CD4-positive, alpha-beta T cell (primary cell): ENCODE measurements around the gene DLL1. TPM values are rescaled to one million over a fixed set of nuclear protein-coding genes. Genes with fewer than 3 reads are reported as not detected.

Experiments
- ATAC-seq: fragments of 200-7000 bp; cut with Tn5 transposase; one replicate; pipeline ENCODE4 v1.10.0; 2022; ENCODE audit warnings: mild to moderate bottlenecking; ENCODE audit not compliant: poor library complexity
- CTCF ChIA-PET: fragments of 350-600 bp; sonication (Branson Sonifier 250); formaldehyde crosslinking; loops from one replicate; lab custom pipeline; 2021; ENCODE audit warnings: antibody characterized with exemption, inconsistent platforms; lab: Charles Lee
- POLR2A ChIA-PET: fragments of 350-600 bp; sonication (Branson Sonifier 250); formaldehyde crosslinking; loops from one replicate; lab custom pipeline; 2021; ENCODE audit warnings: antibody characterized with exemption, inconsistent platforms; lab: Charles Lee
- DNase-seq, 14 experiments: peaks; one replicate each; pipeline ENCODE4 v3.0.0-alpha.2; 2013 to 2020; ENCODE audit warnings: mixed read lengths in 2 of 14
- H3K27ac ChIP-seq, 2 donors: one replicate each; pipeline versions ENCODE4 v1.5.1 to v1.7.0; 2013; ENCODE audit warnings: low read length in 2 of 2, low read depth in 1 of 2, mild to moderate bottlenecking in 1 of 2
- H3K27me3 ChIP-seq, 2 experiments: 1 replicate in 1 of 2; 2 replicates in 1 of 2; pipeline versions ENCODE4 v1.6.1 to v1.7.0; 2013; ENCODE audit warnings: low read length in 2 of 2, control low read depth in 1 of 2, mild to moderate bottlenecking in 1 of 2, moderate library complexity in 1 of 2; ENCODE audit not compliant: insufficient read depth in 2 of 2, control insufficient read depth in 1 of 2
- H3K36me3 ChIP-seq: one replicate; pipeline ENCODE4 v1.6.1; 2013; ENCODE audit warnings: low read length, control low read depth; ENCODE audit not compliant: insufficient read depth
- H3K4me1 ChIP-seq: one replicate; pipeline ENCODE4 v1.6.1; 2013; ENCODE audit warnings: low read length, control low read depth; ENCODE audit not compliant: insufficient read depth
- H3K4me3 ChIP-seq: one replicate; pipeline ENCODE4 v1.5.1; 2013; ENCODE audit warnings: mild to moderate bottlenecking, low read length, moderate library complexity
- H3K9me3 ChIP-seq, 2 experiments: 1 replicate in 1 of 2; 2 replicates in 1 of 2; pipeline versions ENCODE4 v1.6.1 to v1.7.0; 2013; ENCODE audit warnings: low read length in 2 of 2, mild to moderate bottlenecking in 2 of 2, control low read depth in 1 of 2, moderate library complexity in 1 of 2; ENCODE audit not compliant: control insufficient read depth in 1 of 2, insufficient read depth in 1 of 2
- H3K27ac Mint-ChIP-seq: one replicate; pipeline ENCODE4 v1.8.0; 2020; ENCODE audit warnings: mixed read lengths
- H3K27me3 Mint-ChIP-seq: one replicate; pipeline ENCODE4 v1.8.0; 2021; ENCODE audit warnings: mixed read lengths
- H3K36me3 Mint-ChIP-seq: one replicate; pipeline ENCODE4 v1.8.0; 2021; ENCODE audit warnings: low read depth, mixed read lengths
- H3K4me1 Mint-ChIP-seq: one replicate; pipeline ENCODE4 v1.8.0; 2021; ENCODE audit warnings: low read depth, mixed read lengths
- H3K4me3 Mint-ChIP-seq: one replicate; pipeline ENCODE4 v1.8.0; 2020; ENCODE audit warnings: mild to moderate bottlenecking, mixed read lengths
- H3K9me3 Mint-ChIP-seq: one replicate; pipeline ENCODE4 v1.8.0; 2020; ENCODE audit warnings: mixed read lengths
- intact Hi-C, 2 experiments: fragments of 100-400 bp; cut with DNase I in 1 of 2; cut with micrococcal nuclease in 1 of 2; formaldehyde crosslinking; loops; one replicate each; pipeline versions ENCODE4 v1.15.1 to v1.9.0; 2023 to 2025; cut with DNase I, micrococcal nuclease
- total RNA-seq, 174 experiments: library from RNA in 2 of 174; stranded (reverse) in 2 of 174; gene quantifications; one replicate each; pipeline ENCODE4 v1.2.3 and lab custom pipeline; 2021 to 2026
- TF ChIP-seq, protein P1 (sequence below): fragments of 200-600 bp; IDR thresholded peaks from one replicate; pipeline ENCODE4 v1.8.0; 2022; ENCODE audit warnings: antibody characterized with exemption, mild to moderate bottlenecking

Gene DLL1
- total RNA-seq, 2 experiments from 2014 or later, result 7.1 to 7.2 TPM

DNA sequence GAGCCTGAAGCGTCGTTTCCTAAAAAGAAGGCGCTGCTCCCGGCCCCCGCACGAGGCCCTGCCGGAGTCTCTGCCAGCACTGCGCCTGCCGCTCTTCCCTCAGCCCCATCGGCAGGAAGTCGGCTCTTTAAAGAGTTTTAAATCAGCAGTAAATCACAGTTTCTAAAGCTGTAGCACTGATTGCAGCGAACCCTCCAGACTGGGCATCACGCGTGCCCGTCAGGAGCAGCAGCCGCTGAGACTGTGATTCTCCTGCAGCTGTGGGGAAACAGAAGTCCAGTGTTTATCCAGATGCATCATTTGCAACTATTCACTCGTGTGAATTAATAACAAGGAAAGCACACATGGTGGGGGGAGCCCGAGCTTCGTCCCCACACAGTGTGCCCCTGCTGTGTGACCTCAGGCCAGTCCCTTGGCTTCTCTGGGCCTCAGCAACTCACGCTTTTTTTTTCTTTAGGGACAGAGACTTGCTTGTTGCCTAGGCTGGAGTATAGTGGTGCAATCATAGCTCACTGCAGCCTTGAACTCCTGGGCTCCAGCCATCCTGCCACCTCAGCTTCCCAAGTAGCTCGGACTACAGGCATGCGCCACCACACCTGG lies 28.3 kb downstream of the DLL1 start:
- Histone ChIP-seq H3K4me3 (no peak overlapping the region), H3K9me3 (peaks cover 0 to 6% of the 10 kb centered on the region in 2 experiments), H3K27me3 (peaks cover 0 to 6% of the 10 kb centered on the region in 2 experiments), H3K27ac (no peak overlapping the region), H3K4me1 (no peaks in the 10 kb centered on the region), H3K36me3 (no peaks in the 10 kb centered on the region)
- no peak for ATAC-seq
- H3K27ac Mint-ChIP-seq, result no peak overlapping the region
- TF ChIP-seq, protein P1, sequence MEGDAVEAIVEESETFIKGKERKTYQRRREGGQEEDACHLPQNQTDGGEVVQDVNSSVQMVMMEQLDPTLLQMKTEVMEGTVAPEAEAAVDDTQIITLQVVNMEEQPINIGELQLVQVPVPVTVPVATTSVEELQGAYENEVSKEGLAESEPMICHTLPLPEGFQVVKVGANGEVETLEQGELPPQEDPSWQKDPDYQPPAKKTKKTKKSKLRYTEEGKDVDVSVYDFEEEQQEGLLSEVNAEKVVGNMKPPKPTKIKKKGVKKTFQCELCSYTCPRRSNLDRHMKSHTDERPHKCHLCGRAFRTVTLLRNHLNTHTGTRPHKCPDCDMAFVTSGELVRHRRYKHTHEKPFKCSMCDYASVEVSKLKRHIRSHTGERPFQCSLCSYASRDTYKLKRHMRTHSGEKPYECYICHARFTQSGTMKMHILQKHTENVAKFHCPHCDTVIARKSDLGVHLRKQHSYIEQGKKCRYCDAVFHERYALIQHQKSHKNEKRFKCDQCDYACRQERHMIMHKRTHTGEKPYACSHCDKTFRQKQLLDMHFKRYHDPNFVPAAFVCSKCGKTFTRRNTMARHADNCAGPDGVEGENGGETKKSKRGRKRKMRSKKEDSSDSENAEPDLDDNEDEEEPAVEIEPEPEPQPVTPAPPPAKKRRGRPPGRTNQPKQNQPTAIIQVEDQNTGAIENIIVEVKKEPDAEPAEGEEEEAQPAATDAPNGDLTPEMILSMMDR, result no peak
- no peak overlapping the region for H3K4me3 Mint-ChIP-seq
- H3K36me3 Mint-ChIP-seq, result no peaks in the 10 kb centered on the region
- CTCF ChIA-PET, result no interaction called here
- no peaks in the 10 kb centered on the region for H3K9me3 Mint-ChIP-seq
- DNase-seq, result no peak
- POLR2A ChIA-PET, result no interaction called here
- intact Hi-C loops, result no loop called here
- peaks cover 5% of the 10 kb centered on the region for H3K27me3 Mint-ChIP-seq
- H3K4me1 Mint-ChIP-seq, result no peaks in the 10 kb centered on the region

DNA sequence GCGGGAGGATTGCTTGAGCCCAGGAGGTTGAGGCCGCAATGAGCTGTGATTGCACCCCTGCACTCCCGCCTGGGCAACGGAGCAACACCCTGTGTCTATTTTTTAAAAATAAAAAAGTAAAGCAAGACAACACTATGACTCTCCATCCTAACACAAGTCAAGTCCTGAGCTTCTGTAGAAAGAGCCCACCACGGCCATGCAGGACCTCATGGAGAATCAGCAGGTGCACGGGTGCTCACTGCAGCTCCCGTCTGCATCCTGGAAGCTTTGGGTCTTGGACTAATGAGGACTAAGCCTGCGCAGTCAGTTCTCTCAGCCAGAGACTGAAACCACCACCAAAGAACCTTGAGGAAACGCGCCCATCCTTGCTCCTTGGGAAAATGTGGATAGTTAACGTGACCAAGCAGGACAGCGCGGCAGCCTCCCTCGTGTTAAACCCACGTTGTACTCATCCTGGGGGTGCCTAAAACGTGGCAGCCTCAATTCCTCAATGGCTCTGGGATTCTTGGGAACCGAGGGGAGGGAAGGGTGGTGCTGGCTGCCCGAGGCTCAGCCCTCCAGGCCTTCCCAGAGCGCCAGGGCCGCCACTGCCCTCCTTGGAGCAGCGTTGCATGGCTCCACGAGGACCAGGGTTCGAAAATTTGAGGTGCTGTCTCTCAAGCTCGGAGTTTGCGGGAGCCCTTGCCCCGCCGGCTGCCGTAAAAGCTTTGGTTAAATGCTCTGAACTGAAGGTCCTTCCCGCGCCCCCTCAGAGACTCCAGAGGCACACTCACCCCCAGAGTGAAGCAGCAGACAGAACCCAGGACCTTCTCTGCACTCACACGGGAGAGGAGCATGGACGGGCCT lies 29.0 kb downstream of the DLL1 start:
- no peaks in the 10 kb centered on the region for H3K4me1 ChIP-seq
- no peak overlapping the region for H3K27ac Mint-ChIP-seq
- CTCF ChIA-PET, result no interaction called here
- POLR2A ChIA-PET, result no interaction called here
- H3K9me3 Mint-ChIP-seq, result no peaks in the 10 kb centered on the region
- H3K27ac ChIP-seq, result no peak overlapping the region
- DNase-seq (no peak), ATAC-seq (no peak)
- TF ChIP-seq, protein P1, result no peak
- peaks cover 0 to 6% of the 10 kb centered on the region in 2 experiments for H3K9me3 ChIP-seq
- no peak overlapping the region for H3K4me3 ChIP-seq
- no peaks in the 10 kb centered on the region for H3K4me1 Mint-ChIP-seq
- no peaks in the 10 kb centered on the region for H3K36me3 ChIP-seq
- intact Hi-C loops, result no loop called here
- H3K27me3 ChIP-seq, result peaks cover 0 to 6% of the 10 kb centered on the region in 2 experiments
- H3K4me3 Mint-ChIP-seq, result no peak overlapping the region
- no peaks in the 10 kb centered on the region for H3K36me3 Mint-ChIP-seq
- H3K27me3 Mint-ChIP-seq, result peaks cover 5% of the 10 kb centered on the region

DNA sequence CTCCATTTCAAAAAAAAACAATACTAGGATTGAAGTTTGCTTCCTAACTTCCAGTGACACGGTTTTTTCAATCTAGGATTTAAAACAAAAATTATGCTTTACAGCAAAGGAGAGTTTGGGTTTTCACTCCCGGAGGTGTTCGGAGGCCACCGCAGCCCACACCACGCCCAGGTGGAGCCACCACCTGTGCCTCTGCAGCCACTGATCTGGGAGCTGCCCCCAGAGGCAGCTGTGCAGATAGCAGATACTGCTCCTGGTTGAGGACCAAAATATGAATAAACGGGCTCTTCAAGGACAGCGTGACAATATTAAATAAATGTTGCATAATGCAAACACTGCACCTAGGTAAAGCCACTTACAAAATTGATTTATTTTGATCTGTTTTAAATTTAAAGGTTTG lies 30.2 kb downstream of the DLL1 start:
- no peak overlapping the region for H3K27ac Mint-ChIP-seq
- H3K27me3 Mint-ChIP-seq, result peaks cover 5% of the 10 kb centered on the region

More for the DNA sequence above, 30.2 kb downstream of the DLL1 start:
- Mint-ChIP-seq H3K4me1 (no peaks in the 10 kb centered on the region), H3K4me3 (no peak overlapping the region), H3K36me3 (no peaks in the 10 kb centered on the region), H3K9me3 (no peaks in the 10 kb centered on the region)
- no peak overlapping the region for H3K27ac ChIP-seq
- H3K4me1 ChIP-seq, result no peaks in the 10 kb centered on the region
- intact Hi-C loops, result no loop called here
- no peaks in the 10 kb centered on the region for H3K36me3 ChIP-seq
- H3K9me3 ChIP-seq, result peaks cover 0 to 6% of the 10 kb centered on the region in 2 experiments
- ATAC-seq (no peak), DNase-seq (no peak)
- POLR2A ChIA-PET, result no interaction called here
- peaks cover 0 to 6% of the 10 kb centered on the region in 2 experiments for H3K27me3 ChIP-seq
- H3K4me3 ChIP-seq, result no peak overlapping the region
- TF ChIP-seq, protein P1, result no peak
- CTCF ChIA-PET, result no interaction called here
